H1 (cell line): ENCODE results near the gene FCN3. TPM values are rescaled to one million over a fixed set of nuclear protein-coding genes. Genes with fewer than 3 reads are reported as not detected.

Experiments
- CTCF ChIA-PET: fragments of 300-600 bp; sonication (Branson Sonifier 250); formaldehyde crosslinking; loops from one replicate; lab custom pipeline; 2021; ENCODE audit not compliant: partially characterized antibody; lab: Charles Lee
- POLR2A ChIA-PET: fragments of 300-600 bp; sonication (Branson Sonifier 250); formaldehyde crosslinking; loops from one replicate; lab custom pipeline; 2021; ENCODE audit warnings: inconsistent platforms; ENCODE audit not compliant: partially characterized antibody; lab: Charles Lee
- DNase-seq, 2 experiments: peaks; one replicate each; pipeline versions ENCODE4 v3.0.0 to v3.0.0-alpha.2; 2010 to 2022; ENCODE audit warnings: low spot score in 2 of 2, low read depth in 1 of 2, mixed read lengths in 1 of 2
- FAIRE-seq: peaks from 2 replicates; lab custom pipeline; 2011; peaks lifted over from hg19 to GRCh38; lab: Jason Lieb, UNC
- H2AFZ ChIP-seq: 2 replicates; pipeline ENCODE4 v1.8.1; 2012; ENCODE audit warnings: low read length, inconsistent platforms
- H2AK5ac ChIP-seq: 2 replicates; pipeline ENCODE4 v1.6.1; 2013; ENCODE audit warnings: low read depth, low read length
- H2BK120ac ChIP-seq: replicated peaks from 2 replicates; pipeline ENCODE3; 2013; ENCODE audit warnings: low read depth, low read length, inconsistent platforms
- H2BK12ac ChIP-seq: 2 replicates; pipeline ENCODE4 v1.6.1; 2013; ENCODE audit warnings: low read depth, low read length
- H2BK15ac ChIP-seq: 2 replicates; pipeline ENCODE4 v1.6.1; 2013; ENCODE audit warnings: low read length
- H2BK20ac ChIP-seq: 2 replicates; pipeline ENCODE4 v1.6.1; 2013; ENCODE audit warnings: low read length
- H2BK5ac ChIP-seq: 2 replicates; pipeline ENCODE4 v1.6.1; 2013; ENCODE audit warnings: low read depth, low read length
- H3K14ac ChIP-seq: 2 replicates; pipeline ENCODE4 v1.6.1; 2013; ENCODE audit warnings: inconsistent platforms; ENCODE audit not compliant: insufficient read length
- H3K18ac ChIP-seq: 2 replicates; pipeline ENCODE4 v1.6.1; 2013; ENCODE audit warnings: low read length; ENCODE audit errors: extremely low read depth
- H3K23ac ChIP-seq: 2 replicates; pipeline ENCODE4 v1.6.1; 2013; ENCODE audit warnings: inconsistent platforms; ENCODE audit not compliant: insufficient read length
- H3K23me2 ChIP-seq: 2 replicates; pipeline ENCODE4 v1.6.1; 2013; ENCODE audit warnings: low read depth, low read length
- H3K27ac ChIP-seq: 2 replicates; pipeline ENCODE4 v1.6.1; 2011; ENCODE audit warnings: low read depth, low read length, inconsistent platforms
- H3K27me3 ChIP-seq, 4 experiments: replicated peaks in 1 of 4; 1 replicate in 1 of 4; 2 replicates in 3 of 4; pipeline versions ENCODE4 v1.6.1 to v1.8.1; 2011 to 2013; ENCODE audit warnings: low read length in 3 of 4, mild to moderate bottlenecking in 3 of 4, inconsistent platforms in 2 of 4, mixed read lengths in 2 of 4, moderate library complexity in 1 of 4; ENCODE audit not compliant: control insufficient read depth in 3 of 4, insufficient read depth in 3 of 4; ENCODE audit errors: extremely low read depth in 1 of 4
- H3K36me3 ChIP-seq, 4 experiments: 2 replicates each; pipeline versions ENCODE4 v1.6.1 to v1.8.1; 2011 to 2013; ENCODE audit warnings: mild to moderate bottlenecking in 4 of 4, low read length in 3 of 4, moderate library complexity in 2 of 4, control low read depth in 1 of 4, inconsistent platforms in 1 of 4; ENCODE audit not compliant: insufficient read depth in 4 of 4, control insufficient read depth in 2 of 4
- H3K4ac ChIP-seq: replicated peaks from 2 replicates; pipeline ENCODE3; 2013; ENCODE audit warnings: low read length, low read depth, mixed read lengths, inconsistent platforms; ENCODE audit not compliant: insufficient read length
- H3K4me1 ChIP-seq, 4 experiments: replicated peaks in 1 of 4; 1 replicate in 1 of 4; 2 replicates in 3 of 4; pipeline versions ENCODE4 v1.6.1 to v1.8.1; 2011 to 2013; ENCODE audit warnings: low read length in 3 of 4, inconsistent platforms in 2 of 4, mixed read lengths in 1 of 4; ENCODE audit not compliant: insufficient read depth in 4 of 4, control insufficient read depth in 3 of 4
- H3K4me2 ChIP-seq, 2 experiments: 2 replicates each; pipeline versions ENCODE4 v1.6.1 to v1.8.1; 2011 to 2013; ENCODE audit warnings: low read depth in 2 of 2, low read length in 2 of 2, control low read depth in 1 of 2, inconsistent platforms in 1 of 2, mild to moderate bottlenecking in 1 of 2; ENCODE audit not compliant: insufficient read depth in 1 of 2
- H3K4me3 ChIP-seq, 4 experiments: fragments of 200-600, 300-600 bp in 1 of 4; sonication (generic), shearing (Covaris generic), sonication (Bioruptor Twin) in 1 of 4; 2 replicates each; pipeline versions ENCODE4 v1.5.1 to v1.8.1; 2011 to 2016; ENCODE audit warnings: low read length in 4 of 4, low read depth in 3 of 4, control low read depth in 2 of 4, inconsistent platforms in 2 of 4, mild to moderate bottlenecking in 2 of 4, mixed read lengths in 1 of 4, moderate library complexity in 1 of 4; ENCODE audit not compliant: insufficient read depth in 2 of 4; ENCODE audit errors: extremely low read depth in 1 of 4
- H3K56ac ChIP-seq: replicated peaks from 2 replicates; pipeline ENCODE3; 2013; ENCODE audit warnings: low read depth, mild to moderate bottlenecking, mixed read lengths, low read length, inconsistent platforms; ENCODE audit not compliant: insufficient read length
- H3K79me1 ChIP-seq: 2 replicates; pipeline ENCODE4 v1.6.1; 2013; ENCODE audit warnings: low read depth, low read length, control low read depth
- H3K79me2 ChIP-seq, 2 experiments: 2 replicates each; pipeline versions ENCODE4 v1.6.1 to v1.8.1; 2012 to 2013; ENCODE audit warnings: low read length in 2 of 2, mild to moderate bottlenecking in 2 of 2, inconsistent platforms in 1 of 2; ENCODE audit not compliant: insufficient read depth in 2 of 2, control insufficient read depth in 1 of 2
- H3K9ac ChIP-seq, 4 experiments: replicated peaks in 1 of 4; 1 replicate in 1 of 4; 2 replicates in 3 of 4; pipeline versions ENCODE4 v1.6.1 to v1.8.1; 2011 to 2013; ENCODE audit warnings: low read depth in 3 of 4, low read length in 3 of 4, control low read depth in 2 of 4, mild to moderate bottlenecking in 2 of 4, moderate library complexity in 2 of 4, inconsistent platforms in 1 of 4; ENCODE audit errors: extremely low read depth in 1 of 4
- H3K9me3 ChIP-seq, 2 experiments: 2 replicates each; pipeline versions ENCODE4 v1.6.1 to v1.8.1; 2012 to 2013; ENCODE audit warnings: mild to moderate bottlenecking in 2 of 2, moderate library complexity in 2 of 2, control low read depth in 1 of 2, inconsistent platforms in 1 of 2, low read depth in 1 of 2, low read length in 1 of 2, mixed read lengths in 1 of 2; ENCODE audit not compliant: insufficient read depth in 2 of 2
- H4K20me1 ChIP-seq, 2 experiments: replicated peaks in 1 of 2; 2 replicates each; pipeline versions ENCODE3 to v1.8.1; 2011 to 2013; ENCODE audit warnings: inconsistent platforms in 2 of 2, low read length in 2 of 2, mild to moderate bottlenecking in 1 of 2; ENCODE audit not compliant: insufficient read depth in 2 of 2, control insufficient read depth in 1 of 2
- H4K5ac ChIP-seq: 2 replicates; pipeline ENCODE4 v1.6.1; 2013; ENCODE audit warnings: low read length, low read depth, mixed read lengths, inconsistent platforms; ENCODE audit not compliant: insufficient read length
- H4K8ac ChIP-seq: 2 replicates; pipeline ENCODE4 v1.8.0; 2013; ENCODE audit warnings: mild to moderate bottlenecking, moderate library complexity, low read length, inconsistent platforms; ENCODE audit not compliant: insufficient read depth; ENCODE audit errors: extremely low read depth
- H4K91ac ChIP-seq: replicated peaks from 2 replicates; pipeline ENCODE3; 2013; ENCODE audit warnings: low read length, mixed read lengths, inconsistent platforms; ENCODE audit not compliant: insufficient read length
- KDM4A ChIP-seq: IDR thresholded peaks from one replicate; pipeline ENCODE4 v1.7.1; 2012; ENCODE audit warnings: low read depth, mild to moderate bottlenecking, moderate library complexity, low read length, inconsistent platforms; ENCODE audit not compliant: severe bottlenecking
- TCF12 ChIP-seq: IDR thresholded peaks from 2 replicates; pipeline ENCODE4 v1.6.1; 2011; ENCODE audit warnings: low read depth, mild to moderate bottlenecking, low read length
- WGBS, 2 experiments: shearing (Covaris generic) in 1 of 2; methylation state at CpG; one replicate each; pipeline versions ENCODE4 v1.1.6 to v1.1.7; 2013 to 2015; ENCODE audit warnings: low lambda C conversion rate in 2 of 2, mixed read lengths in 2 of 2, inconsistent platforms in 1 of 2, low coverage in 1 of 2, missing lambda C conversion rate in 1 of 2; ENCODE audit not compliant: insufficient replicate concordance in 2 of 2, insufficient coverage in 1 of 2, insufficient read length in 1 of 2; ENCODE audit errors: extremely low coverage in 1 of 2, missing lambda C conversion rate in 1 of 2; 5-methylcytosine and 5-hydroxymethylcytosine counted together
- polyA plus RNA-seq, 7 experiments: library from polyadenylated mRNA; depleted of rRNA in 3 of 7; stranded (reverse) in 5 of 7; unstranded in 2 of 7; fragments of >200 nt in 5 of 7; fragments of 200-250 nt in 2 of 7; gene quantifications; 1 replicate in 5 of 7; 2 replicates in 1 of 7; 4 replicates in 1 of 7; pipeline versions ENCODE4 v1.2.1 to v1.2.3, GENCODE V29; 2011 to 2013; ENCODE audit warnings: missing spikeins in 2 of 7, mixed read lengths in 2 of 7
- total RNA-seq: library from RNA; stranded (reverse); fragmentation: NEBNext Ultra II Directional; extraction: Animal tissue kit (Norgen Biotek cat#: 25700); gene quantifications from 2 replicates; pipeline ENCODE4 v1.2.1, GENCODE V29; 2021

The FCN3 gene
- total and polyA plus RNA-seq, 2 of the 8 experiments (the other 6 are each of a cell fraction or from before 2014, with no cell fraction given) = 0.30 to 0.57 TPM

GRCh38 chr1:27367160-27367650 lies 7.4 kb downstream of the FCN3 start:
- peak overlapping the region; percentile 85 to 97 for H3K4me2 ChIP-seq
- 25% methylated on average over 8 of the region's 8 CpGs; no CpG with 5 or more reads in 1 of the 2 experiments for WGBS, 2 experiments
- H2AFZ ChIP-seq = peak overlapping the region; percentile 80; the same call in 1 of the 2 replicates
- H3K56ac ChIP-seq = no peak overlapping the region
- 0 out of 2 replicates have a peak overlapping the region, but pooled peaks have one; percentile 68 for H2BK20ac ChIP-seq
- H2BK12ac ChIP-seq = peak overlapping the region; percentile 1; the same call in 1 of the 2 replicates
- H3K14ac ChIP-seq = no peak overlapping the region
- H2BK5ac ChIP-seq = peak overlapping the region; percentile 45; the same call in 1 of the 2 replicates
- no peak overlapping the region for H3K23ac ChIP-seq
- peak; percentile 43 for TF ChIP-seq KDM4A
- no peak for TF ChIP-seq TCF12
- DNase-seq (no peak), FAIRE-seq (no peak)
- peaks cover 2% of the 10 kb centered on the region; the same call in 1 of the 2 replicates for H3K23me2 ChIP-seq
- POLR2A ChIA-PET = interaction anchor here (0.9 to 10.3 kb wide), 6 partner anchors 14 to 71 kb away, joined by 3 to 101 read pairs (median 6); partner anchors contain the start of gene CD164L2
- peak overlapping the region; percentile 46 for H4K5ac ChIP-seq
- H3K9ac ChIP-seq = peak overlapping the region in 3 of 4 experiments; percentile 29 to 39 (median 34); a peak in 4 of 7 replicates
- peak overlapping the region; percentile 79 for H4K91ac ChIP-seq
- H3K4me1 ChIP-seq = peaks cover 3 to 16% (median 6%) of the 10 kb centered on the region in 4 experiments
- no peaks in the 10 kb centered on the region for H3K79me2 ChIP-seq
- H3K27me3 ChIP-seq = no peaks in the 10 kb centered on the region; a peak in 1 of 7 replicates
- no peaks in the 10 kb centered on the region for H3K79me1 ChIP-seq
- H3K36me3 ChIP-seq = no peaks in the 10 kb centered on the region
- H2BK120ac ChIP-seq = peak overlapping the region; percentile 85
- H2BK15ac ChIP-seq = peak overlapping the region; percentile 76; the same call in 1 of the 2 replicates
- peak overlapping the region; percentile 62 to 71 (median 64) for H3K4me3 ChIP-seq
- H3K9me3 ChIP-seq = no peaks in the 10 kb centered on the region
- H3K27ac ChIP-seq = no peak overlapping the region
- H3K4ac ChIP-seq = no peak overlapping the region
- no peak overlapping the region for H4K8ac ChIP-seq
- H3K18ac ChIP-seq = peak overlapping the region; percentile 84
- CTCF ChIA-PET = interaction anchor here (0.6 to 28.8 kb wide), 16 partner anchors 11 to 302 kb away, joined by 3 to 625 read pairs (median 8); partner anchors contain the start of genes CD164L2, FCN3 and GPR3
- H2AK5ac ChIP-seq = no peak overlapping the region
- peaks cover 0 to 2% of the 10 kb centered on the region in 2 experiments for H4K20me1 ChIP-seq
